Measurements from ENCODE around the gene PRKN.

DNA sequence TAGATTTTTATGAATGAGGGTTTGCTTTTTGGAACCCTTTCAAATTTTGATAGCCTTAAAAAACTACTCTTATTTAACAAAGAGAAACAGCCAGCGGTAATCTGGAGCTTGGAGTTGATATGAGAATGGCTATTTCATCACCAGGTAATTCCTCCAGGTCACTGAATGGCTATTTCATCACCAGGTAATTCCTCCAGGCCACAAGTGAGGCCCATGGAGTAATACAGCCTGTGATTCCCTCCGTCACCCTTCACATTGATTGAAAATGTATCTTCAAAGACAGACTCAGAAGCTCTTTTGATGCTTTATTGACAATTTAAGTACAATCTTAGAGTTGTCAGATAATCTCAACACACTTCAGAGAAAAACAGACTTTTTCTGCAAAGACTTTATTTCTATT is 1380.4 kb downstream of the PRKN start:
- TF ChIP-seq, protein P1, sequence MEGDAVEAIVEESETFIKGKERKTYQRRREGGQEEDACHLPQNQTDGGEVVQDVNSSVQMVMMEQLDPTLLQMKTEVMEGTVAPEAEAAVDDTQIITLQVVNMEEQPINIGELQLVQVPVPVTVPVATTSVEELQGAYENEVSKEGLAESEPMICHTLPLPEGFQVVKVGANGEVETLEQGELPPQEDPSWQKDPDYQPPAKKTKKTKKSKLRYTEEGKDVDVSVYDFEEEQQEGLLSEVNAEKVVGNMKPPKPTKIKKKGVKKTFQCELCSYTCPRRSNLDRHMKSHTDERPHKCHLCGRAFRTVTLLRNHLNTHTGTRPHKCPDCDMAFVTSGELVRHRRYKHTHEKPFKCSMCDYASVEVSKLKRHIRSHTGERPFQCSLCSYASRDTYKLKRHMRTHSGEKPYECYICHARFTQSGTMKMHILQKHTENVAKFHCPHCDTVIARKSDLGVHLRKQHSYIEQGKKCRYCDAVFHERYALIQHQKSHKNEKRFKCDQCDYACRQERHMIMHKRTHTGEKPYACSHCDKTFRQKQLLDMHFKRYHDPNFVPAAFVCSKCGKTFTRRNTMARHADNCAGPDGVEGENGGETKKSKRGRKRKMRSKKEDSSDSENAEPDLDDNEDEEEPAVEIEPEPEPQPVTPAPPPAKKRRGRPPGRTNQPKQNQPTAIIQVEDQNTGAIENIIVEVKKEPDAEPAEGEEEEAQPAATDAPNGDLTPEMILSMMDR (IDR thresholded peaks at IDR 0.05; ENCODE audit: insufficient read depth, low read depth, low read length) = no peak
- no peak for TF ChIP-seq EZH2 (IDR thresholded peaks at IDR 0.05; ENCODE audit: insufficient read depth, low read length)
